Endometrial microvascular endothelial cells (primary cell): ENCODE results near the gene HOXC6. TPM values are rescaled to one million over a fixed set of nuclear protein-coding genes. Genes with fewer than 3 reads are reported as not detected.
"Not testable (repeated sequence)": the region's sequence is repeated elsewhere in the genome, so short reads cannot be mapped to it uniquely, and the experiment has no call there.

Experiments
- in situ Hi-C: cut with HindIII; loops from 2 replicates; pipeline ENCODE4 v1.10.0; 2017; ENCODE audit warnings: low sequenced_read_pairs, low pct_unique_long_range_greater_than_20kb; ENCODE audit errors: inconsistent ontology term
- total RNA-seq: library from RNA; depleted of rRNA; stranded (reverse); fragments of >200 nt; gene quantifications from one replicate; pipeline ENCODE4 v1.2.3, GENCODE V29; 2015; ENCODE audit errors: inconsistent ontology term

The HOXC6 gene
- total RNA-seq, 1 donor from 2014 or later: not detected

GRCh38 chr12:54058128-54058768 is 30.0 kb downstream of the HOXC6 start:
- in situ Hi-C loops: no loop called here

- in situ Hi-C loops: no loop called here
Observed at GRCh38 chr12:54059668-54060067, 31.4 kb downstream of the HOXC6 start.

GRCh38 chr12:54060174-54060974 is 32.1 kb downstream of the HOXC6 start:
- in situ Hi-C loops: no loop called here

- in situ Hi-C loops: no loop called here
Observed at GRCh38 chr12:54060975-54061778, 32.9 kb downstream of the HOXC6 start.

GRCh38 chr12:54065677-54066076 is 37.4 kb downstream of the HOXC6 start:
- in situ Hi-C loops: no loop called here

- in situ Hi-C loops: no loop called here
Observed at GRCh38 chr12:54066408-54066807, 38.2 kb downstream of the HOXC6 start.

GRCh38 chr12:54068418-54069070 is 40.3 kb downstream of the HOXC6 start:
- in situ Hi-C loops: no loop called here

GRCh38 chr12:54071942-54072341 is 43.7 kb downstream of the HOXC6 start:
- in situ Hi-C loops: no loop called here

- in situ Hi-C loops: no loop called here
Observed at GRCh38 chr12:54074308-54074707, 46.1 kb downstream of the HOXC6 start.

- in situ Hi-C loops: no loop called here
Observed at GRCh38 chr12:54075409-54075808, 47.2 kb downstream of the HOXC6 start.

- in situ Hi-C loops: no loop called here
Observed at GRCh38 chr12:54075974-54076373, 47.7 kb downstream of the HOXC6 start.

GRCh38 chr12:54077843-54078242 is 49.6 kb downstream of the HOXC6 start:
- in situ Hi-C loops: not testable (repeated sequence)

GRCh38 chr12:54079115-54079514 is 50.9 kb downstream of the HOXC6 start:
- in situ Hi-C loops: not testable (repeated sequence)

Other genes starting within 250 kb of the HOXC6 start
- not detected for gene HOXC13, start 89.6 kb upstream of the HOXC6 start, total RNA-seq
- gene HOXC12, start 73.5 kb upstream of the HOXC6 start, total RNA-seq: not detected
- gene HOXC11, start 55.3 kb upstream of the HOXC6 start, total RNA-seq: not detected
- not detected for gene HOTAIR, start 53.5 kb upstream of the HOXC6 start, total RNA-seq
- not detected for gene HOXC10, start 43.3 kb upstream of the HOXC6 start, total RNA-seq
- gene HOXC9, start 28.3 kb upstream of the HOXC6 start, total RNA-seq: not detected
- gene HOXC8, start 19.5 kb upstream of the HOXC6 start, total RNA-seq: 0.84 TPM
- gene HOXC5, start 4.6 kb downstream of the HOXC6 start, total RNA-seq: not detected
- gene HOXC4, start 25.4 kb downstream of the HOXC6 start, total RNA-seq: not detected
- 72.7 TPM for gene SMUG1, start 160.5 kb downstream of the HOXC6 start, total RNA-seq